Dedifferentiated amniotic fluid mesenchymal stem cell (primary cell): ENCODE measurements around the gene COL6A2.
"Not testable (repeated sequence)": the region's sequence is repeated elsewhere in the genome, so short reads cannot be mapped to it uniquely, and the experiment has no call there.

Experiments
- DNase-seq: peaks from one replicate; pipeline ENCODE4 v3.0.0-alpha.2; 2016; ENCODE audit errors: extremely low spot score

COL6A2 gene

DNA sequence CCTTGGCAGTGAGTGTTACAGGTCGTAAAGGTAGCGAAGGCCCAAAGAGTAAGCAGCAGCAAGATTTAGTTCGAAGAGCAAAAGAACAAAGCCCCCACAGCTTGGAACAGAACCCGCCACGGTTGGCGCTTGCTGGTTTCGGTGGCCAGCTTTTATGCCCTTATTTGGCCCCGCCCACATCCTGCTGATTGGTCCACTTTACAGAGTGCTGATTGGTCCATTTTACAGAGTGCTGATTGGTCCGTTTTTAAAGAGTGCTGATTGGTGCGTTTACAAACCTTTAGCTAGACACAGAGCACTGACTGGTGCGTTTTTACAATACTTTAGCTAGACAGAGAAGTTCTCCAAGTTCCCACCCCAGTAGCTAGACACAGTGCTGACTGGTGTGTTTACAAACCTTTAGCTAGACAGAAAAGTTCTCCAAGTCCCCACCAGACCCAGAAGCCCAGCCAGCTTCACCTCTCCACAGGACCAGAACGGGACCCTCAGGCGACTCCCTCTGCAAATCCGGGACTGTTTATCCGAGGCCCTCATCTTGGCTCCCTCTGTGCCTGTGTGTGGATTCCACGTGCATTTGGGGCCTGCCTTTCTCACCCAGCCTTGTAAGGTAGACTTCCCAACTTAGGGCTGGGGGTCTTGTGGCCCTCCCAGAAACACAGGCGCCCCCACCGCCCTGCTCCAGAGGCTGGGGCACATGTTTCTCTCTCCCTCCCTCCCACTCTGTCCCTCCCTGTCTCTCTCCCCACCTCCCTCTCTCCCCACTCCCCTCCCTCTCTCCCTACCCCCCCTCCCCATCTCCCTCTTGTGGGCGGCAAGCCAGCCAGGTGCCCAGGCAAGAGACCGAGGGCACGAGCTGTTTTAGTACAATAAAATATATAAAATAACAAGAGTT lies 44.9 kb downstream of the COL6A2 start:
- no peak for DNase-seq

DNA sequence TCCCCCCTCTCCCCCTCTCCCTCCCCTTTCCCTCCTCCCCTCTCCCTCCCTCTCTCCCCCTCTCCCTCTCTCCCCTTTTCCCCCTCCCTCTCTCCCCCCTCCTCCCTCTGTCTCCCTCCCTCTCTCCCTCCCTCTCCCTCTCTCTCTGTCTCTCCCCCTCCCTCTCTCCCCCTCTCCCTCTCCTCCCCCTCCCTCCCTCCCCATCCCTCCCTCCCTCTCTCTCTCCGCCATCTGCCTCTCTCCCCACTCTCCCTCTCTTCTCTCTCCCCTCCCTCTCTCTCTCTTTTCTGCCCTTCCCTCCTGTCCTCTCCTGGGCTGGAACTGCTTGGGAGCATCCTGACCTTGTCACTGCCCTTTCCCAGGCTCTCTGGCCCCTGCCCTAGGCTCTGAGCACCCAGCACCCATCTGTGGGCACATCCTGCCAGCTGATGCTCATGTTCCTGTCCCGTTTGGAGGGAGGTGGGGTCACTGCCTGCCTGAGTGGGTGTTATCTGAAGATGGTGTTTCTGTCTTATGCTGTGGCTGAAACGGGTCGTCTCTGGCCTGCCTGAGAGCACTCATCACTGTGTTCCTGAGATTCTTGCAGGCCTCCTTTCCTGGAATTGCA lies 46.7 kb downstream of the COL6A2 start:
- no peak for DNase-seq

DNA sequence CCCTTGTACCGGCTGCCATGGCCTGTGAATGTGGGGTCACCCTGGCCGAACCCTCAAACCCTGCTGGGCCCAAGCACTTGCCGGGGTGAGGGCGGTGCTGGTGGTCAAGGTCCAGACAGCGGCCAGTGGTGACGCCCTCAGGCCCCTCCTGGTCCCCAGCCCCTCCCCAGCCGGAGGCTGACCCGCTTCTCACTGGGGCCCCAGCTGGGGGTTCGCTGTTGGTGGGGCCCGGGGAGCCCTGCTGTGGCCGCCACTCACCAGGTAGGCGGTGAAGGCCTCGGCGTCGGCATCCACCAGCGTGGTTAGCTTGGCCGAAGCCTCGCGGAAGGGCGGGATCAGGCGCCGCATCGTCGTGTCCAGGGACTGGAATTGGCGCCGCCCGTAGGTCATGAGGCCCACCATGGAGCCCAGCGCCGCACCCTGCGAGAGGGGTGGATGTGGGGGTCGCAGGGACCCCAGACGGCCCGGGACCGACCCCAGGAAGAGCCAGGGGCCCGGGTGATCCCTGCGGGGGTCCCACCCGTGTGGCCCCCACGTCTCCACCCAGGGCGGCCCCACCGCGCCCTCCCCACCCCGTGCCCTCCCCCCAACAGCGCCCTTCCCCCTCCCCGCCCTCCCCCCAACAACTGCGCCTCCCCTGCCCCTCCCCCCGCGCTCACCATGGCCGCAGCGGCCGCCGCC lies 47.4 kb downstream of the COL6A2 start:
- no peak for DNase-seq

DNA sequence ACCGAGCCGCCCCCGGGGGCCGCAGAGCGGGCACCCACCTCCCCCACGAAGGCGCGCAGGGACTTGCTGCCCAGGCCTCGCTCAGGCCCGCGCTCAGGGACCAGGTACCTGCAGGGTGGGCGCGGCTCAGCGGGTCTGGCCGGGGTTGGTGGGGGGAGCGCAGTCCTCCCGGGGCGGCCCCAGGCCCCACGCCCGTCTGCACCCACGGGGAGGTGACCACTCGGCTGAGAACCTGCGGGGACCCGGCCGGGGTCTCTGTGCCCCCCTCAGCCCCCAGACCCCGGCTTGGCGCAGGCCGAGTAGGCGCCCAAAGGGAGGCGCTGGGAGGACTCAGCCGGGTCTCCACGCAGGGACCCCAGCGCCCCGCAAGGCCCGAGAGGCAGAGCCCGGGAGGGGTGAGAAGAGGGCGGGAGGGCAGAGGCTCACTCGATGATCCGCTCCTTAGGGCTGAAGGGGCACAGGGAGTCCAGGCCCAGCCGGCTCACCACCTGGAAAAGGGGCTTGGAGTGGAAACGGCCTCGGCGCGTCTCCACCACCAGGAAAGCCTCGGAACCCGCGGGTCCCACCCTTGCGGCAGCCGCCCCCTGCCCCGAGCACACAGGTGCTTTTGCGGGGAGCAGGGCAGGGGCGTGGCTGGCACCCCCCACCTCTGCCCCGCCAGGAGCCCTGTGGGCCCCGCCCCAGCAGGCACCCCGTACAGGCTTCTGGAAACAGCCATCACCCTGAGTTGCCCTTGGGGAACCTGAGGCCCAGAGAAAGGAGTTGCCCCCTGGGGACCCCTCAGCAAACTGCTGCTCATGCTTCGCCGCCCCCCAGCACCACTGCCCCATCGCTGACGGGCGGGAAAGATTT lies 48.2 kb downstream of the COL6A2 start:
- DNase-seq = no peak

DNA sequence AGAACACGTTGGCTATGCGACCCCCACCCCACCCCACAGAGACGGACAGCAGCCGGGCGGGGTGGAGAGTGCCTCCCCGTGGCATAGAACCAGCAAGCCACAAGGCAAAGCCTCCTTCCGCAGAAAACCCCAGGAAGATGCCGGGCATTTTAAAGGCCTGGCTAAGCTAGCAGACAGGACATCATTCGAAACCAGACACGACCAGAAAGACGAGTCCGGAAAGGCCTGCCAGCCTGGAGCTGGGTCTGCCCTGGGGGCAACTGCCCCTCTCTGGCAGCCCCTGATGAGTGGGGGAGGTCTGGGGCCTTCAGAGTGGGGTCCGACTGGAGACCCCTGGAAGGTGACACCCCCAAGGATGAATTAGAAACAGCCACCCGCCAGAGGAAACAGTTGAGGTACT lies 48.9 kb downstream of the COL6A2 start:
- no peak for DNase-seq

DNA sequence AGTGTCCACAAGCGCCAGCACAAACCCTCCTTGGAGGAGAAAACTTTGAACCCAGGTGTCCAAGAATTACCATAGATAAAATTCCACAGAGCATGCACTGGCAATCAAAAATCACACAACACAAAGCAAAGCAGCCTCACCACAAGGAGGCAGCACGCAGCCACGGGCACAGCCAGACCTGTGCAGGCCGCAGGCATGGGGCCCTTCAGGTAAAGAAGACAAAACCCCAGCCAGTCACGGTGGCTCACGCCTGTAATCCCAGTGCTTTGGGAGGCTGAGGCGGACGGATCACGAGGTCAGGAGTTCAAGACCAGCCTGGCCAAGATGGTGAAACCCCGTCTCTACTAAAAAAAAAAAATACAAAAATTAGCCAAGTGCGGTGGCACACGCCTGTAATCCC lies 49.5 kb downstream of the COL6A2 start:
- not testable (repeated sequence) for DNase-seq

DNA sequence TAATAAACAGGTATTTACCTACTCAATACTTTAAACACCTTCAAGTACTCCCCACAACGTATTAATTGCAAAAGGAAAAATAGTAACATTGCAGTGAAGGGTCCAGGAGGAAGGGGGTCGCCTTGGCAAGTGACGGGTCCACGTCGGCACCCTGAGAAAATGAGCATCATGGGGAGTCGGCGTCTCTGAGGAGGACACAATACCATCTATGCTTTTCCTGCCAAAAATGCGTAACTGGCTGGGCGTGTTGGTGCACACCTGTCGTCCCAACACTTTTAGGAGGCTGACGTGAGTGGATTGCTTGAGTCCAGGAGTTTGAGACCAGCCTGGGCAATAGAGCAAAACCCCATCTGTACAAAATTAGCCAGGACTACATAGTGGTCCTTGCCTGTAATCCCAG lies 50.2 kb downstream of the COL6A2 start:
- DNase-seq = no peak

DNA sequence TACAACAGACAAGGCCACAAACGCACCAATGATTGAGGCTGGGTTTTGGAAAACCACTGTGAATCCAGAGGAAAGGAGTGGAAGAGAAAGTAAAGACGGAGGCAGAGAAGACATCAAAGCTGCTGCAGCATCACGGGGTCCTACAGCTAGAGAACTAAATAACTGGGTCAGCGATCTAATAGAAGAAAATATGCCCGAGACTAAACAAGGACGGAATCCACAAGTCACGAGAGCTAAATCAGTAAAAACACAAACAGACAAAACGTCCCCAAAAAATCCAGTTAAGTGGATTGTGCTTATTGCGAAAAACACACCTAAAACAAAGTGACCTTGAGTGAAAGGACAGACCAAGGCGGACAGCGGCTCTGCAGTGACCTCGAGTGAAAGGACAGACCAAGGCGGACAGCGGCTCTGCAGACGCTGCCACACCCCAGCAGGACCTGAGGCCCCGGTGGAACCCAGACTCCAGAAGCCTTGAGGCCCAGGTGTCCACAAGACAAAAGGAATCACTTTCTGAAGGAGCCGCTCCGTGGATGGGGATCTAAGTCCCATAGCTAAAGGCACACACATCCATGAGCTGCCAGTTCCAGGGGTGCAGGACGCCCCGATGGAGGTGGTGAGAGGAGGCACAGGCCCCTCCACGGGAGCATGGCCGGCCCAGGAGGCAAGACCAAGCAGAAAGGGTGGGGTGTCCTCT lies 51.4 kb downstream of the COL6A2 start:
- no peak for DNase-seq

DNA sequence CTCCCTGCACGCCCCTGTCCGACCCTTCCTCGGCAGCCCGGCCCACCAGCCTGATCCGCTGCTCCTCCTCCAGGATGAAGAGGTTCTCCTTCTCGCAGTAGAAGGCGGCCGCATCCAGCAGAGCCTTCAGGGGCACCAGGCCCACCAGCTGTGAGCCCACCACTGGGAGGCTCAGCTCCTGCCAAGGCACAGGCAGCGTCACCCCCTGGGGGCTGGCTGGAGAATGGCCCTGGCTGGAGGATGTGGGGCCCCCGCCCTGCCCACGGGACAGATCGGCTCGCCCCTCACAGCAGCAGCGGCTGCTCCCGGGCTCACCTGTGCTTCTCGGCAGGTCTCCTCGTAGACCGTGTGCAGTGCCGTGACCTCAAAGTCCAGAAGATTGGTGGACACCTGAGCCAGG lies 52.2 kb downstream of the COL6A2 start:
- no peak for DNase-seq

DNA sequence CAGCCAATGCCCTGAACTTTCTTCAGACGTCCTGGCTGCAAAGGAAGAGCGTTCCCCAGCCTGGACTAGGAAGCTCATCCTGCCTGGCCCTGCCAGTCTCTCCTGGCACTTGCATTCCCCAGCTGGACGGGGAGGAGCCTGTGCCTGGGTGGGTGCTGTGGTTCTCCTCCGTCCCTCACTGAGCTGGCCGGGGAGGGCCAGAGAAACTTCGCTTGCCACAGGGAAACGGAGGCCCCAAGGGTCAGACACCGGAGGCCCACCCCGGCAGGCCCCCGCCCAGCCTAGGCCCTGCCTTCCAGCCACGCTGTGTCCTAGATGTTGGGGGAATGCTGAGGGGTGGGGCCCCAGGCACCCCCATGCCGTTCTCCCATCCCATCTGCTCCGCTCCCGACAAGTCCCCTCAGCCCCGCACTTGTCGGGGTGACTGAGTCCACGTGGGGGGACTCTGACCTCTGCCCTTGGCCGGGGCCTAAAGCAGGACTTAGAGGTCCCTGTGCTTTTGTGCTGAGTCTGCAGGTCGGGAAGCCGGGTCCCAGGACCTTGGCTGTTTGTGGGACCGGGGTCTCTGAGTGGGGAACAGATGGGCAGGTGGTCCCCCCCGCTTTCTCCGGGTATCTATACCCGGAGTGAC lies 52.7 kb downstream of the COL6A2 start:
- no peak for DNase-seq

DNA sequence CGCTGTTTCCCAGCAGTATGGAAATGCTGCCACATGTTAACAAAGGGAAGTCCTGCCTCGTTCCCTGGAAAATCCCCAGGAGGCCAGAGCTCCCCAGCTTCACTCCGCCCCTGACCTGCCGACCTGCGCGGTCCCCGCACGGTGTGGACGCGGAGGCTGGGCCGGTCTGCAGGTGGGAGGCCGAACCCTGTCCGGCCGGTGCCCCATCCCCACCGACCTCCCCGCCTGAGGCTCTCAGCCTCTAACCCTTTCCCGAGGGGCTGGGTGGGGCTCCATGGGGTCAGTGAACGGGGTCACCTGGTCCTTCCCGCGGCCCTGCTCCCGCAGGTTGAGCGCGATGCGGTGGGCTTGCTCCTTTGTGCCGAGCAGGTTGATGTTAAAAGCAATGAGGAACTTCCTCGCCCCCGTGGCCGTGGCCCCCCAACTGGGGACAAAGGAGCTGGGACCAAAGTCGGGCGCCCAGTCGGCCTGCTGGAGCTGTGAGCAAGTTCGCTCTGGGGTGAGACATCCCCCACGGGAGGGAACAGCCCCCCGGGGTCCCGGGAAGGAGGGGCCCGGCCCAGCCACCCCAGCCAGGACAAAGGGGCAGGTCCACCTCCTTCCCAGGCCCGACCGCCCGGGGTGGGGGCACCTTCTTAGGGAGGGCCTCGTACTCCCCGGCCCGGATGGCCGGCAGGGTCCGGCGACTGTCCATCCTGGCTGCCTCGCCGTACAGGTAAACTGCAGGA lies 53.5 kb downstream of the COL6A2 start:
- no peak for DNase-seq

DNA sequence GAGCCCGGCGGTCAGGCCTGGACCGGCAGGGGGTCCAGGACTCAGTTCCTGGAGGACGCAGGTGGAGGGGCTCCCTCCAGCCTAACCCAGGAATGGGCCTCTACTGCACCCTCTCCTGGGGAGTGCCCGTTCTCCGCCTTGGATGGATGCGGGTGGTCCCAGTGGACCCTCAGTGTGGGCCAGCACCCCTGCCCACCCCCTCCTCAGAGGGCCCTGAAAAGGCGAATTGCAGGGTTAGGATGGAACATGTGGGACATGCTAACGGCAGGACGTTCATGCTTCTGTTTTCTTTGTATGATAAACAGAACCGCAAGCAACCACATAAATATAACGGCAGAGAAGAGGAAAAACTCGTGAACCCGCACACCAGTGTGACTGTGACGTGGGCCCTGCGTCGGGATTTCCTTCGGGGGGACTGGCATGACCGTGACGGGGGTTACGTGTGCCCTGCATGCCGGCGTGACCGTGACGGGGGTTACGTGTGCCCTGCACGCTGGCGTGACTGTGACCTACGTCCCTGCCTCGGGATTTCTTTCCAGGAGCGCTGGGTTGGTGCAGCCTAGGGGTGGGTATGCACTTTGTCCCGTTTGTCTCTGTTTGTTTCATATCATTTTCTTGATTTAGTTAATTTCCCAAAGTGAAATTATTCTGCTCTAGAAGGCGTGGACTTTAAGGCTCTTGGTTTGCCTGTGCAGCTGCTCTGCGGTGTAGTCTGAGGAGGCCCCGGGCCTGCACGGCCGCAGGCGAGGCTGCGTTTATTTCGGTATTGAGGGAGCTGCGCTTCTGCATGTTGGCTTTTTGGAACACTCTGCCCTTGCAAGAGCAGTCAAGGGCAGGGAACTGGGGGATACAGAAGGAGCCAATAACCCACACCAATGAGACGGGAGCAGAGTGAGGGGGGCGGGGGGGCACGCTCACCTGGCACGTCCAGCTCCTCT lies 54.3 kb downstream of the COL6A2 start:
- DNase-seq = no peak

DNA sequence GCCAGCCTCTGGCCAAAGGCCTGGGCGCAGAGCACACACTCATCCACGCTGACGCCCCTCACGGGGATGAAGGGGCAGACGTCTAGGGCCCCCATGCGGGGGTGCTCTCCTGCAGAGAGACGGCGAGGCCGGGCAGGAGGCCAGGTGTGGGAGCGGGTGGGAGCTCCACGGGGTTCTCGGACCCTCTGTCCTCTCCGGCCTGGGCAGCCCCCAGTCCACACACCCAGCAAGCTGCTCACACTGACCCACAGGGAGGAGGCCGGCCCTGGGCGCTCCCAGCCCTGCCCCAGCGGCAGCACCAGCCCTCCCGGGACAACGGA lies 55.0 kb downstream of the COL6A2 start:
- DNase-seq = no peak

DNA sequence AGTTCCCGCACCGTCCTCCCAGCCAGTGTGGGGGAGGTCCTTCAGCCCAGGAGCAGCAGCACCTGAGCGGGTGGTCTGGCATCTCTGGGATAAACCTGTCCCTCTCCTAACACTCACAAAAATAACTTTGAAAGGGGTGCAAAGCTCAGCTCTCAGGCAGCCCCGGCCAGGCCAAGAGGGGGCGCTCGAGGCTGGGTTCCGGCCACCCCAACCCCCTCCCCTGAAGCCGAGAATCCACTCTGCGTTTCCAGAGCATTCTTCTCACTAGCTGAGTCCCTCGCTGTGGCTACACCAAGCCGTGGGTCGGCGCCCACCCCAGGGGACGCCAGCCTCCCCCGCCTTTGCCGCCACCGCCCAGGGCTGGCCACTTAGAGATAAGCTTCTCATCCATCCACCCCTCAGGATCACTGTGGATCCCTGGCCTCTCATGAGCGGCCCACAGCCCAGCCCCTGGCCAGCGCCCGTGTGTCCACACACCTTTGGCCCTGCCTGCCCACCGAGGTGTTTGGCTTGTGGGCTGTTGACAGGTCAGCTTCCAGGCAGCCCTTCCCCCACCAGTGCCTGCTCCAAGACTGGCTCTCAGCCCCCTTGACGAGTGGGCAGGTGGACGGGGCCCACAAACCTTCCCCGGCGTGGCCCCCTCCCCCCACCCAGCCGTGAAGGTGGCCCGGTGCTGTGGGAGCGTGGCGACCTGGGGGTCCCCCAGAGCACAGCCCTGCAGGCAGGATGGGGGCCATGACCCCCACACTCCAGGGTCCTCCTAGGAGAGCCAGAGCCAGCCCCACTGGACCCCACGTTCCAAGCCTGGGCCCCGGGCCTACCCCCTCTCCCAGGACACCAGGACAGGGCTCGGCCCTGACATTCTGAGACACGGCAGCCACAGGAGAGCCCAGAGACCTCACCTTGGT lies 55.6 kb downstream of the COL6A2 start:
- no peak for DNase-seq

DNA sequence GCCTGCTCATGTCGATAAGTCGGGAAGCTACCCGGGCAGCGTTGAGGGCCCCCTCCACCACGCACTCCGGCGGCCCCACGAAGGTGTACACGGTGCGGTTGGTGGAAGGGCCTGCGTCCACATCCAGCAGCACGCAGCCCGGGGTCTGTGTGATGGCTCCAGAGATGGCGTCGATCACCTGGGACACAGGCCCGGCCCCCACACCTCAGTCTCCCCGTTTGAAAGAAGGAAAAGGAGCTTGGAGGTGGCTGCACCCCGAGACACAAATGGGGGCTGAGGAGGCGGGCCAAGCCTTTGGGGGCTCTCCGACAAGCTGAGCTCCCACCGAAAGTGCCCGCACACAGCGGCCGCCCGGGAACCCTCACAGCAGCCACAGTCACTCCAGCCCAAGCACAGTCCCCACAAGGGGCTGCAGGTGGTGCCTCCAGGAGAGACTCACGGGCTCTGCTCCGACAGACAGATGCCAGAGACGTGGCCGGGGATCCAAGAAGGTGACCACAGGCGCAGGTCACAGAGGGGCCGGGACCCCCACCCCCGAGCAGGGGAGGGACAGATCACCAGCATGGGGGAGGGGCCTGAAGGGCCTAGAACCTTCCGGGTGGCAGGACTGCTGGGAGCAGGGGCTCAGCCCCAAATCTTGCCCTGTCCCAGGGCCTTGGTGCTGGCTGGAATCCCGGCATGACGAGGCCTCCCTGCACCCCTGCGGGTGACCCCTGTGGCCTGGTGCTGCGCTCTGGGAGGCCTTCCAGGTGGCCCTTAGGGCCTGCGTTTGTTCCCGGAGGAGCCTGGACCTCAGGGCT lies 56.4 kb downstream of the COL6A2 start:
- no peak for DNase-seq

DNA sequence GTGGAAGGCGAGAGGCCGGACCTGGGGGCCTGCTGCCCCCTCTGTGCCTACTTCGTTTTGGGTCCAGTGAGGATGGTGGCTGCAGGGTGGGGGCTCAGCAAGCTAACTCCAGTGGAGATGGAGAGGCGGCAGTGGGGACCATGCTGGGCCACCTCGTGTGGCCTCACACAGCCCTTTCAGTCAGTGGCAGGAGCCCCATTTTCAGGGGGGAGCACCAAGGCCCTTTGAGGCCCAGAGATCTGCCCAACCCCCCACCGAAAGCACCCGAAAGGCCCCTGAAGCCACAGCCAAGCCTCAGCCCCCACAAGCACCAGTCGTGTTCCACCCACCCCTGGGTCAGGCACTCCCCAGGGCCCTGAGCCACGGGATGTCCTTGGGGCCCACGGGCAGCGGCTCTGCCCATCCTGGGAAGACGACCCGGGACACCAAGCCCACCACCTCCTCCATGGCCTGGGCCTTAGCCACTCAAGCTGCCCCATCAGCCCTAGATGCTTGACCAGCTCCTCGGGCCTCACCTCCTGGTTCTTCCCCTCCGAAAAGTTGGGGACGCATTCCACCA lies 57.1 kb downstream of the COL6A2 start:
- no peak for DNase-seq
